A549 (cell line): Measurements from ENCODE around the gene NUDT4B. TPM values are rescaled to one million over a fixed set of nuclear protein-coding genes. Genes with fewer than 3 reads are reported as not detected.
A peak's percentile ranks its signal among the peaks of the same experiment; 100 is the strongest.
"Not testable (repeated sequence)": the region's sequence is repeated elsewhere in the genome, so short reads cannot be mapped to it uniquely, and the experiment has no call there.

Source experiments
- ATAC-seq, 2 experiments: fragments of 200-7000 bp in 1 of 2; fragments of >200 bp in 1 of 2; cut with Nextera tagmentation in 1 of 2; cut with Tn5 transposase in 1 of 2; 3 replicates each; pipeline versions ENCODE4 v1.8.0 to v1.9.1; 2018 to 2020; ENCODE audit warnings: mild to moderate bottlenecking in 1 of 2, moderate library complexity in 1 of 2
- CTCF ChIA-PET: fragments of 300-600 bp; sonication (Branson Sonifier 250); formaldehyde crosslinking; extraction: SDS; loops from one replicate; lab custom pipeline; 2021; ENCODE audit warnings: antibody characterized with exemption, inconsistent platforms; lab: Yijun Ruan, JAX
- POLR2A ChIA-PET: fragments of 350-600 bp; formaldehyde crosslinking; extraction: SDS; loops from one replicate; lab custom pipeline; 2021; ENCODE audit warnings: antibody characterized with exemption, inconsistent platforms; lab: Yijun Ruan, JAX
- DNase-seq, 2 experiments: peaks; one replicate each; pipeline versions ENCODE4 v3.0.0 to v3.0.0-alpha.2; 2011 to 2016; ENCODE audit warnings: low read depth in 1 of 2, low spot score in 1 of 2
- FAIRE-seq: peaks from 2 replicates; lab custom pipeline; 2011; peaks lifted over from hg19 to GRCh38; lab: Jason Lieb, UNC
- H3K27ac ChIP-seq, 2 experiments: fragments of >200 bp; sonication (Bioruptor Twin); formaldehyde crosslinking; 3 replicates each; pipeline ENCODE4 v1.5.1; 2016 to 2017
- H3K4me1 ChIP-seq: fragments of >200 bp; sonication (Bioruptor Twin); formaldehyde crosslinking; 3 replicates; pipeline ENCODE4 v1.6.1; 2016
- H3K4me2 ChIP-seq: fragments of >200 bp; sonication (Bioruptor Twin); formaldehyde crosslinking; 3 replicates; pipeline ENCODE4 v1.6.1; 2016
- H3K4me3 ChIP-seq: fragments of >200 bp; sonication (Bioruptor Twin); formaldehyde crosslinking; 3 replicates; pipeline ENCODE4 v1.5.1; 2016
- H3K9me3 ChIP-seq: fragments of >200 bp; sonication (Bioruptor Twin); formaldehyde crosslinking; 3 replicates; pipeline ENCODE4 v1.6.1; 2016
- WGBS: methylation state at CpG from one replicate; pipeline ENCODE4 v1.1.6; 2017; ENCODE audit errors: missing lambda C conversion rate; 5-methylcytosine and 5-hydroxymethylcytosine counted together
- polyA plus RNA-seq, 4 experiments: library from polyadenylated mRNA; depleted of rRNA in 3 of 4; stranded (reverse); fragments of >200 nt; fragmentation: RNase III in 1 of 4; extraction: RNeasy Plus Mini Kit Qiagen cat#74134 plus additional on column Dnase treatment in 1 of 4; gene quantifications; 2 replicates in 3 of 4; 3 replicates in 1 of 4; pipeline ENCODE4 v1.2.3, GENCODE V29; 2011 to 2017

The NUDT4B gene
- polyA plus RNA-seq, 2 of the 4 experiments (the other 2 are of a cell fraction) = 1.7 to 11.6 TPM

DNA sequence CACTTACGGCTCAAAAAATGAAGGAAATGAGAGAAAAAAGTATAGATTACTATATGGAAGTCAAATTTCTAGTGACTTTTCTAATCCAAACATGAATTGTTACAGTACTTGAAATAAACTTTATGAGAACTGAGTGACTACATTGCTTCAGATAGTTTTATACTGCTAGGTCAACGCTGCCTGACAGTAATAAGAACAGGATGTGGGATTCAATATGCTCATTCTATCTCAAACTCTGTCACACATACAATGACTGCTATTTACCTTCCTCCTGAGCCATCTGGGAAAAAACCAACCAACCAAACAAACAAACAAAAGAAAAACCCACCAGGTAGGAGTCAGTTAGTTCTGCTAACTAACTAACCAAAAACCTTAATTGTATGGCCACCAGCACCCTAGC, 20.0 kb downstream of the NUDT4B start:
- DNase-seq, H3K9me3 ChIP-seq, H3K4me3 ChIP-seq, ATAC-seq, H3K27ac ChIP-seq, H3K4me2 ChIP-seq, CTCF ChIA-PET, H3K4me1 ChIP-seq, FAIRE-seq, POLR2A ChIA-PET: not testable (repeated sequence)
- no CpG with 5 or more reads among the region's 2 CpGs for WGBS

DNA sequence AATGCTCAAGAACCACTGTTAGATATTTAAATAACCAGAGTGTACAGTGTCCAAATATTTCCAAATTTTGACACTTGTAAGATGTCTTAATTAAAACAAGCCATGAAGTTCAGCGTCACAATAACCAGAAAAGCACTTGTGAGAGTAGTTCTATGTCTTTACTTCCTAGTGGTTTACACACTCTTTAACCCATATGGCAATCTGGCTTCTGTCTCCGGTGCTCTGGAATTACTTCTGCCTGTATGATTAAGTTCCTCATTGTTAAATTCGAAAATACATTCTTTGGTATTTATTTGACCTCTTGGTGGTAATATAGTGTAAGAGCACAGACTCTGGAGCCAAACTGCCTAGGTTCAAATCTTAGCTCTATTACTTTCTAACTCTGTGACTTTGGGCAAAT, 20.9 kb downstream of the NUDT4B start:
- H3K27ac ChIP-seq, H3K9me3 ChIP-seq, CTCF ChIA-PET, ATAC-seq, FAIRE-seq, POLR2A ChIA-PET, H3K4me1 ChIP-seq, DNase-seq, H3K4me3 ChIP-seq, H3K4me2 ChIP-seq: not testable (repeated sequence)
- no CpG with 5 or more reads among the region's 3 CpGs for WGBS

DNA sequence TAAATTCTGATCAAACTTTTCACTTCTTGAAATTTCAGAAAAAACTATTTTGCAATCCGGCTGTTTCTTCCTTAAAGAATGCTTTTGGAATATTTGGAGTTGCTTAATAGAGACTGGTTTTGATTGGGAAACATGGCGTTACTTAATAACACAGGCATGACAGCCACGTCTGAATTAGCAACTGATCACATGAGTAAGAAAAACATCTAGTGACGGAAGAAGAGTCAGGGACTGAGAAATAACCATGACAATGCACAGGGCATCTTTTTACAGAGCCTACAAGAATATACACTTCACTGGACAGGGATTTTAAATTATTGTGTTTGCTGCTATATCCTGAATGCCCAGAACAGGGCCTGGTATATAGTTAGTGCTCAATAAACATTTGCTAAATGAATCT, 25.1 kb downstream of the NUDT4B start:
- H3K9me3 ChIP-seq, H3K4me1 ChIP-seq, H3K27ac ChIP-seq, H3K4me2 ChIP-seq, FAIRE-seq, CTCF ChIA-PET, DNase-seq, POLR2A ChIA-PET, H3K4me3 ChIP-seq: not testable (repeated sequence)
- WGBS = no CpG with 5 or more reads among the region's 4 CpGs
- ATAC-seq = peak in 1 of 2 experiments; percentile 65; a peak in 2 of 6 replicates

GRCh38 chr1:148774102-148774501, 25.5 kb downstream of the NUDT4B start:
- CTCF ChIA-PET, H3K9me3 ChIP-seq, H3K27ac ChIP-seq, H3K4me2 ChIP-seq, DNase-seq, H3K4me1 ChIP-seq, FAIRE-seq, ATAC-seq, POLR2A ChIA-PET, H3K4me3 ChIP-seq: not testable (repeated sequence)
- WGBS = no CpG with 5 or more reads among the region's 1 CpG

- ATAC-seq, POLR2A ChIA-PET, CTCF ChIA-PET, H3K4me3 ChIP-seq, H3K4me1 ChIP-seq, H3K9me3 ChIP-seq, H3K27ac ChIP-seq, H3K4me2 ChIP-seq, DNase-seq, FAIRE-seq: not testable (repeated sequence)
- WGBS = no CpG with 5 or more reads among the region's 2 CpGs
Observed at GRCh38 chr1:148775263-148775662, 26.7 kb downstream of the NUDT4B start.

DNA sequence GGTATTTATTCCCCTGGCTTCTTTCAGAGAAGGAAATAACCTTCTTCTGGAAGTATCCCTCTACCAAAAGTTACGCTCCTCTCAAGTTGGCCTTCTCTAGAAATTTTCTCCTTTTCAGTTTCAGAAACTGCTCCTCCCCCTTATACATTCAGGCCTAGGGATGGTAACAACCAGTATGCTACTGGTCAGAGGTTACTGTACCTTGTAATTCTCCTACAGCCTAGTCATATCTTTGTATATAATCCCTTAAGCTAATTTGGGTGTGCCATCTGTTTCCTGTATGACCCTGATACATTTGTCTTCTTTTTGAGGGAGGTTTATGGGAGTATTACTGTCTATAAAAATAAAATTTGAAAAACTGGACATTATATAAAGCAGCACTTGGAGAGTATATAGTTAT, 29.1 kb downstream of the NUDT4B start:
- FAIRE-seq, H3K4me3 ChIP-seq, H3K27ac ChIP-seq, H3K4me1 ChIP-seq, DNase-seq, CTCF ChIA-PET, ATAC-seq, H3K9me3 ChIP-seq, POLR2A ChIA-PET, H3K4me2 ChIP-seq: not testable (repeated sequence)
- no CpG with 5 or more reads among the region's 1 CpG for WGBS

GRCh38 chr1:148780404-148780803, 31.8 kb downstream of the NUDT4B start:
- ATAC-seq, H3K4me1 ChIP-seq, FAIRE-seq, H3K9me3 ChIP-seq, H3K27ac ChIP-seq, CTCF ChIA-PET, POLR2A ChIA-PET, DNase-seq, H3K4me3 ChIP-seq, H3K4me2 ChIP-seq: not testable (repeated sequence)
- WGBS = no CpG with 5 or more reads among the region's 1 CpG

GRCh38 chr1:148791543-148792099, 43.0 kb downstream of the NUDT4B start:
- not testable (repeated sequence) for ATAC-seq, H3K4me2 ChIP-seq
- WGBS = no CpG with 5 or more reads among the region's 23 CpGs

GRCh38 chr1:148793762-148794332, 45.3 kb downstream of the NUDT4B start:
- POLR2A ChIA-PET, CTCF ChIA-PET, H3K4me3 ChIP-seq, H3K4me2 ChIP-seq, DNase-seq, H3K4me1 ChIP-seq, H3K9me3 ChIP-seq, FAIRE-seq, H3K27ac ChIP-seq, ATAC-seq: not testable (repeated sequence)
- WGBS = no CpG with 5 or more reads among the region's 4 CpGs

More at GRCh38 chr1:148791543-148792099, 43.0 kb downstream of the NUDT4B start:
- DNase-seq, H3K4me3 ChIP-seq, POLR2A ChIA-PET, H3K9me3 ChIP-seq, CTCF ChIA-PET, H3K27ac ChIP-seq, H3K4me1 ChIP-seq, FAIRE-seq: not testable (repeated sequence)
